Inflammatory macrophage (primary cell): Measurements from ENCODE around the gene KLHL30.

Source experiments
- DNase-seq, 2 donors: peaks; one replicate each; pipeline ENCODE4 v3.0.0-alpha.2; 2020 to 2022

KLHL30 gene

DNA sequence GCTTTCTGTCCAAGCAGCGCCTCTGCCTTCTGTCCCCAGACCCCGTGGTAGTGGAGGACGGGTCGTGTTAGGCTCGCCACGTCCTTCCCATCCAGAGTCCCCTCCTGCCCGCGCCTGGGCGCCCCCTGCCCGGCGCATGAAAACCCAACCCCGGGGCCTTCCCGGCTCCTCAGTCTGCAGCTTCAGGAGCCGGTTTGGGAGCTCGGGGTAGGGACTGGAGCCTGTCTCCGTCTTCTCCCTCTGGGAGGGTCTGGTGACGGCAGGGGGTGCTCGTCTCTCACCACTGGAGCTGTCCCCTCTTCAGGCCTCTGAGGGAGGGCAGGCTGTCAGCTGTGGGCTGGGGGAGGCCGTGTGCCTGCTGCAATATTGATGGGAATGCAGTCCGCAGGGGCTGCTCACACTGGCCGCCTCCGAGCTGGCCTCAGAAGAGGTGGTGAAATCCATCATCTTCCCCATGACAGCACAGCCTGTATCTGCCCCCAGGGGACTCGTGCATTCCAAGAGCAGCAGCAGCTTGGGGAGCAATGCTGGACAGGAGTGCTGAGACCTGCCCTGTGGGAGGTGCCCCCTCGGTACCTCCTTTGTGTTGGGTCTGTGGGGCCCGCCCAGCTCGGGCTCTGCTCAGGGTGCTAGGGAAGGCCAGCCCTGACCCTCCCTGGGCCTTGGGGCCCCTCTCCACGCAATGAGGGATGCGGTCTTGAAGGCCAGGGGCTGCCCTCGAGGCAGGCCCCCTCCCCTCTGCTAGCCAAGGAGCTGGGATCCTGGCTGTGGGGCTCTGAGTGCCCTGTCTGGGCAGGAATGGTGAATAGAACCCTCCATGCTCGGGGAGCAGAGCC is 17.8 kb upstream of the KLHL30 start:
- DNase-seq = no peak

GRCh38 chr2:238121511-238122286 is 16.8 kb upstream of the KLHL30 start:
- DNase-seq = no peak

- DNase-seq = no peak
Measured at GRCh38 chr2:238122287-238123217, 15.9 kb upstream of the KLHL30 start.

GRCh38 chr2:238123218-238123971 is 15.1 kb upstream of the KLHL30 start:
- no peak for DNase-seq

DNA sequence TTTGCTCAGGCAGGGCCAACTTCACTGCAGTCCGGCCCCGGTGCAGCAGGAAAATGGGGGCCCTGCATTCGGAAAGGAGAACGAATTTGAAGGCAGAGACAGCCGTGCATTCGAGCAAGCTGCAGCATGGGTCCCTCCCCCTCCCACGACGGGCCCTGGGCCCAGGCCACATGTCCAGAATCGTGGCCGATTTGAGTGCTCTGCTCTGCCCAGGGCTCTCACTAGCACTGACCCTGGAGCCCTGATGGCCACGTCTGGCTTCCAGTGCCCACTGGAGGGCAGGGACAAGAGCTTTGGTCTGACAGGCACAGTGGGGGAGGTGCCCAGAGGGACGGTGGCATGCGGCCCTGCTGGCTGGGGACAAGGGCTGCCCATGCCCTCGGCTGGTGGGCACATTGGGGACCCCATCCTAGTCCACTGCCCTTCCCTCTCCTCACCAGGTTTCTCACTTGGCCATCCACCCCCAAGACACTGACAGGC is 14.4 kb upstream of the KLHL30 start:
- no peak for DNase-seq

DNA sequence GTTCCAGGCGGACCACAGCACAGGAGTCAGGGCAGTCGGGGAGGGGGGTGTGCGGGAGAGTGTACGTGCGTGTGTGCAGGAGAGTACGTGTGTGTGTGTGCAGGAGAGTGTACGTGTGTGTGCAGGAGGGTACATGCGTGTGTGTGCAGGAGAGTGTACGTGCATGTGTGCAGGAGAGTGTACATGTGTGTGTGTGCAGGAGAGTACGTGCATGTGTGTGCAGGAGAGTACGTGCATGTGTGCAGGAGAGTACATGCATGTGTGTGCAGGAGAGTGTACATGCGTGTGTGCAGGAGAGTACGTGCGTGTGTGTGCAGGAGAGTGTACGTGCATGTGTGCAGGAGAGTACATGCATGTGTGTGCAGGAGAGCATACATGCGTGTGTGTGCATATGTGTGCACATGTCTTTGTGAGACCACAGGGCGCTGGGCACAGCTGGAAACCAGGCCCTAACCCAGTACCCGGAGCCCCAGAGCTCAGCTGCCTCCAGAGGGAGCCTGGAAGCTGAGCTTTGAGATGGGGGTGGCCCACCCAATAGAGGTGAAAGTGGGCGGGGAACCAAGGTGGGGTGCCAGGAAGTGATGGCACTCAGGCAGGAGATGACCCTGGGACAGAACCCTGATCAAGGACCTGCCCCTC is 13.9 kb upstream of the KLHL30 start:
- DNase-seq = no peak

- no peak for DNase-seq
Measured at GRCh38 chr2:238125127-238125885, 13.2 kb upstream of the KLHL30 start.

DNA sequence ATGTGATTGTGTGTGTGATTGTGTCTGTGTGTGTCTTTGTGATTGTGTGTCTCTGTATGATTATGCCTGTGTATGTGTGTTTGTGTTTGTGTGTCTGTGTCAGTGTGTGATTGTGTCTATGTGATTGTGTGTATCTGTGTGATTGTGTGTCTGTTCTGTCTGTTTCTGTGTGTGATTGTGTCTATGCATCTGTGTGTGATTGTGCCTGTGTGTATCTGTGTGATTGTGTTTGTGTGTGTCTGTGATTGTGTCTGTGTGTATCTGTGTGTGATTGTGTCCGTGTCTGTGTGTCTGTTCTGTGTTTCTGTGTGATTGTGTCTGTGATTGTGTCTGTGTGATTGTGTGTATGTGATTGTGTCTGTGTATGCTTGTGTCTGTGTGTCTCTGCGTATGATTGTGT is 12.1 kb upstream of the KLHL30 start:
- no peak for DNase-seq

GRCh38 chr2:238126775-238127164 is 11.7 kb upstream of the KLHL30 start:
- no peak for DNase-seq

- no peak for DNase-seq
Measured at GRCh38 chr2:238127165-238128060, 11.1 kb upstream of the KLHL30 start.

- DNase-seq = no peak
Measured at GRCh38 chr2:238128061-238128440, 10.4 kb upstream of the KLHL30 start.

DNA sequence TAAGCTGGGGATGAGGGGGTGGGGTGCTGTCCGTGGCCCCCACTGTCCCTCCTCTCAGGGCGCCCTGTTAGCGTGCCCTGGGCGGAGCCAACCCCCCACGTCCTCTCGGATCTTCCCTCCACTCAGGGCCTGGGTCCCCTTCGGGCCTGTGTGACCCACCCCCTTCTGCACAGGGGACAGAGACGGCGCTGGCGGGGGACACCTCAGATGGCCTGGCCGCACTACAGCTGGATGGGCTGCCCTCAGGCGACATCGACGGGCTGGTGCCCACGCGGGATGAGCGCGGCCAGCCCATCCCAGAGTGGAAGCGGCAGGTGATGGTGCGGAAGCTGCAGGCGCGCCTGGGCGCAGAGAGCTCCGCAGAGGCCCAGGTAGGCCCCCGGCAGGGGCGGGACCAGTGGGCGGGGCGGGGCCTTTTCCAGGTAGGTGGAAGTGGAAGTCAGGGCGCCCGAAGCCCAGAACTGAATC is 9.9 kb upstream of the KLHL30 start:
- no peak for DNase-seq

GRCh38 chr2:238129166-238130010 is 9.1 kb upstream of the KLHL30 start:
- no peak for DNase-seq

DNA sequence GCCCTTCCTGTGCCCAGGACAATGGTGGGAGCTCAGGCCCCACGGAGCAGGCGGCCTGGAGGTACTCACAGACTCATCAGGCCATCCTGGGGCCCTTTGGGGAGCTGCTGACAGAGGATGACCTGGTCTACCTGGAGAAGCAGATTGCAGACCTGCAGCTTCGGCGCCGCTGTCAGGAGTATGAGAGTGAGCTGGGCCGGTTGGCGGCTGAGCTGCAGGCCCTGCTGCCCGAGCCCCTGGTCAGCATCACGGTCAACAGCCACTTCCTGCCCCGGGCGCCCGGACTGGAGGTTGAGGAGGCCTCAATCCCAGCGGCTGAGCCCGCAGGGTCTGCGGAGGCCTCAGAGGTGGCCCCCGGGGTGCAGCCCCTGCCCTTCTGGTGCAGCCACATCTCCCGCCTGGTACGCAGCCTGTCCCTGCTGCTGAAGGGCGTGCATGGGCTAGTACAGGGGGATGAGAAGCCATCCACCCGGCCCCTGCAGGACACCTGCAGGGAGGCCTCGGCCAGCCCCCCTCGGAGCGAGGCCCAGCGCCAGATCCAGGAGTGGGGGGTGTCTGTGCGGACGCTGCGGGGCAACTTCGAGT is 8.3 kb upstream of the KLHL30 start:
- DNase-seq = no peak

DNA sequence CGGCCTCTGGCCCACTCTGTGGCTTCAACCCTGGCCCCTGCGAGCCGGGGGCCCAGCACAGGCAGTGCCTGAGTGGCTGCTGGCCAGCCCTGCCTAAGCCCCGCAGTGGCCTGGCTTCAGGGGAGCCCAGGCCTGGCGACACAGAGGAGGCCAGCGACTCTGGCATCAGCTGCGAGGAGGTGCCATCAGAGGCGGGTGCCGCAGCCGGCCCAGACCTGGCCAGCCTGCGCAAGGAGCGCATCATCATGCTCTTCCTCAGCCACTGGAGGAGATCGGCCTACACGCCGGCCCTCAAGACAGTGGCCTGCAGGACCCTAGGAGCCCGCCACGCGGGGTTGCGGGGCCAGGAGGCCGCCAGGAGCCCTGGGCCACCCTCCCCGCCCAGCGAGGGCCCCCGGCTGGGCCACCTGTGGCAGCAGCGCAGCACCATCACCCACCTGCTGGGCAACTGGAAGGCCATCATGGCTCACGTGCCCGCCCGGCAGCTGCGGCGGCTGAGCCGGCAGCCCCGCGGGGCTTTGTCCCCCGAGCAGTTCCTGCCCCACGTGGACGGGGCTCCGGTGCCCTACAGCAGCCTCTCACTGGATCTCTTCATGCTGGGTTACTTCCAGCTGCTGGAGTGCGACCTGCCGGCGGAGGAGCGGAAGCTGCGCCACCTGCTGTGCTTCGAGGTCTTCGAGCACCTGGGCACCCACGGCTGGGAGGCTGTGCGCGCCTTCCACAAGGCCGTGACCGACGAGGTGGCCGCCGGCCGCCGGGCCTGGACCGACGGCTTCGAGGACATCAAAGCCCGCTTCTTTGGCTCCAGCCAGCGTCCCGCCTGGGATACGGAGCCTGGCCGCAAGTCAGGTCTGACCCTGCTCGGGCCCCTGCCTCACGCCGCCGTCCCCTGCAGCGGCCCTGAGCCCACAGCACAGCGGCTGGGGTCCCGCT is 7.5 kb upstream of the KLHL30 start:
- DNase-seq = no peak

- DNase-seq = no peak
Measured at GRCh38 chr2:238131761-238132462, 6.6 kb upstream of the KLHL30 start.
